PC-9 (cell line): ENCODE measurements around the gene PLB1.

Source experiments
- CTCF ChIP-seq: fragments of 200-600 bp; sonication (generic); conservative IDR thresholded peaks from 2 replicates; pipeline ENCODE4 v1.6.1; 2017; ENCODE audit warnings: mixed run types, antibody characterized with exemption, mild to moderate bottlenecking, moderate library complexity
- EZH2 ChIP-seq: fragments of 200-600 bp; sonication (generic); IDR thresholded peaks from 2 replicates; pipeline ENCODE4 v1.8.0; 2017; ENCODE audit warnings: antibody characterized with exemption, low read depth

- no peak for TF ChIP-seq CTCF
- no peak for TF ChIP-seq EZH2
Measured at GRCh38 chr2:28521663-28522062, 25.8 kb downstream of the PLB1 start.
